ENCODE measurements around the gene KRT32. TPM values are rescaled to one million over a fixed set of nuclear protein-coding genes. Genes with fewer than 3 reads are reported as not detected.

KRT32 gene
- total RNA-seq, 2 experiments from 2014 or later, result not detected

DNA sequence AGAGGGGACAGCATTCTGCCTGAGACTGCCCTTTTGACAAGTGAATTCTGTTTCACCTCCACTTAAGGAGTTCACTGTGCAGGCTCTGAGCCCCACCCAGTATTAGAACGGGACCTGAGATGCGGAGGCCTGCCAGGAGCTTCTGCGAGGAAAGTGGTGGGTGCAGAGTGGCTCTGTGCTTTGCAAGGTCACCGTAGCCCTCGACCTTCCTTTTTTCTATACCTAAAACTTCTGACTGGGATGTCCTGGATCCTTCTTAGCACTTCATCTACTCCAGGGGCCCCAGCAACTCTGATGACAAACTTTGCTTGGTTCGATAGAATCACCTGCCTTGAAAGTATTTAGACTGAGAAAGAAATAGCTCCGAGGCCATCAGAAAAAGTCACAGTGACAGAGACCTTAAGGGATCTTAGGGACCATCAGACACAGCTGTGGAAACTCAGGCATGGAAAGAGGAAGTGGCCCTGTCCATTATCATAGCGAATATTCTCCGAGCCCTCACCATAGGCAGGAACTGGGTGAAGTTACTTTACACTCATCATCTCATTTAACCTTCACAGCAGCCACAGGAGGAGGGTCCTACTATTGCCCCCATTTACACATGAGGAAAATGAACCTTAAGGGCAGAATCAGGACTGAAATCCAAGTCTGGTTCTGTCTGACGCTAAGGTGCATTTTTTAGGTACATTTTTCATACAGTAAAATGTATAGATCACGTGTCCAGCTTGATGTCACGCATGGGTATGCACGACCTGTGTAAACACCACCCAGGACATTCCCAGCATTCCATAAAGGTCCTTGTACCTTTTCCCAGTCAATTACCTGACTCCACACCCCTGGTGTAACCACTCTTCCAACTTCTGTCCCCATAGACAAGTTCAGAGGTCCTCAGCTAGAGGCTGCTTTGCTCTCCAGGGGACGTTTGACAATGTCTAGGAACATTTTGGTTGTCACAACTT, 38.9 kb upstream of the KRT32 start:
- POLR2A ChIA-PET, result no interaction called here
- Mint-ChIP-seq H3K27ac (no peak overlapping the region), H3K27me3 (no peaks in the 10 kb centered on the region), H3K4me3 (no peak overlapping the region), H3K4me1 (ENCODE audit: low read depth) (no peaks in the 10 kb centered on the region), H3K9me3 (no peaks in the 10 kb centered on the region), H3K36me3 (ENCODE audit: low read depth) (no peaks in the 10 kb centered on the region)
- Histone ChIP-seq H3K27me3 (ENCODE audit: control insufficient read depth in 1 of 2, insufficient read depth in 2 of 2, low read length in 2 of 2) (no peaks in the 10 kb centered on the region), H3K9me3 (ENCODE audit: control insufficient read depth in 1 of 2, insufficient read depth in 1 of 2, low read length in 2 of 2) (no peaks in the 10 kb centered on the region), H3K27ac (ENCODE audit: low read depth in 1 of 2, low read length in 2 of 2) (no peak overlapping the region), H3K36me3 (ENCODE audit: insufficient read depth, low read length) (no peaks in the 10 kb centered on the region), H3K4me3 (ENCODE audit: low read length) (no peak overlapping the region), H3K4me1 (ENCODE audit: insufficient read depth, low read length) (no peaks in the 10 kb centered on the region)
- intact Hi-C loops (cut with DNase I, micrococcal nuclease), result no loop called here
- CTCF ChIA-PET, result no interaction called here
- ATAC-seq (ENCODE audit: poor library complexity) (no peak), DNase-seq (no peak)
- TF ChIP-seq, protein P1, sequence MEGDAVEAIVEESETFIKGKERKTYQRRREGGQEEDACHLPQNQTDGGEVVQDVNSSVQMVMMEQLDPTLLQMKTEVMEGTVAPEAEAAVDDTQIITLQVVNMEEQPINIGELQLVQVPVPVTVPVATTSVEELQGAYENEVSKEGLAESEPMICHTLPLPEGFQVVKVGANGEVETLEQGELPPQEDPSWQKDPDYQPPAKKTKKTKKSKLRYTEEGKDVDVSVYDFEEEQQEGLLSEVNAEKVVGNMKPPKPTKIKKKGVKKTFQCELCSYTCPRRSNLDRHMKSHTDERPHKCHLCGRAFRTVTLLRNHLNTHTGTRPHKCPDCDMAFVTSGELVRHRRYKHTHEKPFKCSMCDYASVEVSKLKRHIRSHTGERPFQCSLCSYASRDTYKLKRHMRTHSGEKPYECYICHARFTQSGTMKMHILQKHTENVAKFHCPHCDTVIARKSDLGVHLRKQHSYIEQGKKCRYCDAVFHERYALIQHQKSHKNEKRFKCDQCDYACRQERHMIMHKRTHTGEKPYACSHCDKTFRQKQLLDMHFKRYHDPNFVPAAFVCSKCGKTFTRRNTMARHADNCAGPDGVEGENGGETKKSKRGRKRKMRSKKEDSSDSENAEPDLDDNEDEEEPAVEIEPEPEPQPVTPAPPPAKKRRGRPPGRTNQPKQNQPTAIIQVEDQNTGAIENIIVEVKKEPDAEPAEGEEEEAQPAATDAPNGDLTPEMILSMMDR (IDR thresholded peaks at IDR 0.05), result no peak

DNA sequence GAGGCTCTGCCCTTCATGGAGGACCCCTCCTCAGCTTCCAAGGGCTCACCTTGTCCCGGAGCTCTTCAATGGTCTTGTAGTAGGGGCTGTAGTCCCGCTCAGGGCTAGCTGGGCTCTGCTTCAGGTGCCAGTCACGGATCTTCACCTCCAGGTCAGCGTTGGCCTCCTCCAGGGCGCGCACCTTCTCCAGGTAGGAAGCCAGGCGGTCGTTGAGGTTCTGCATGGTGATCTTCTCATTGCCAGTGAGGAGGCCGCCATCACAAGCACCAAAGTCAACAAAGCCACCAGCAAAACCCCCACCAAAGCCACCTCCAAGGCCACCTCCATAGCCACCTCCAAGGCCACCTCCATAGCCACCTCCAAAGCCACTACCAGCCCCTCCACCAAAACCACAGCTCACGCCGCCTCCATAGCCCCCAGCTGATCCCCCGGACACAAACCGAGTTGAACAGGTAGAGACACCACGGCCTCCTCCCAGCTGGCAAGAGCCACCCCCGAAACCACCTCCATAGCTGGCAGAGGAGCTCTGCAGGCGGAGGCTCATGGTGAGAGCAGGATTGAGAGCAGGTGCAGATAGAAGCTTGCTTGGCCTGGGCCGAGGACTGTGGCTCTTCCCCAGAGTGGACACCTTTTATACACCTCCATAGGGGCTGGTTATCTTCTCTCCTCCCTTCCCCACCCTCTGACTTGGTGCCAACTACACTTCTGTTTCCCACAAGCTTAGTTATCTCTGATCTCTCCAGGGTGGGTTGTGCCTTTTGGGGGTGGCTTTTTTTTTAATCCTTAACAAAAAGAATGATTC, 38.0 kb upstream of the KRT32 start, which contains the start of gene KRT13:
Gene KRT13 (minus strand): TSS at position 606 of the 802 bp plus-strand sequence. CDS start 62 bp downstream, at position 544.
- intact Hi-C loops (cut with DNase I, micrococcal nuclease), result no loop called here
- no peaks in the 10 kb centered on the region for H3K36me3 Mint-ChIP-seq (ENCODE audit: low read depth)
- H3K9me3 ChIP-seq (ENCODE audit: control insufficient read depth in 1 of 2, insufficient read depth in 1 of 2, low read length in 2 of 2), result no peaks in the 10 kb centered on the region
- no peaks in the 10 kb centered on the region for H3K27me3 ChIP-seq (ENCODE audit: control insufficient read depth in 1 of 2, insufficient read depth in 2 of 2, low read length in 2 of 2)
- H3K36me3 ChIP-seq (ENCODE audit: insufficient read depth, low read length), result no peaks in the 10 kb centered on the region
- H3K27ac Mint-ChIP-seq, result no peak within 1 kb of the TSS
- POLR2A ChIA-PET, result no interaction called here
- no peaks in the 10 kb centered on the region for H3K4me1 Mint-ChIP-seq (ENCODE audit: low read depth)
- H3K9me3 Mint-ChIP-seq, result no peaks in the 10 kb centered on the region
- ATAC-seq (ENCODE audit: poor library complexity) (no peak), DNase-seq (no peak)
- no peak within 1 kb of the TSS for H3K4me3 ChIP-seq (ENCODE audit: low read length)
- TF ChIP-seq, protein P1 (IDR thresholded peaks at IDR 0.05), result no peak
- no peak within 1 kb of the TSS for H3K4me3 Mint-ChIP-seq
- H3K27me3 Mint-ChIP-seq, result no peaks in the 10 kb centered on the region
- CTCF ChIA-PET, result no interaction called here
- H3K27ac ChIP-seq (ENCODE audit: low read depth in 1 of 2, low read length in 2 of 2), result no peak within 1 kb of the TSS
- H3K4me1 ChIP-seq (ENCODE audit: insufficient read depth, low read length), result no peaks in the 10 kb centered on the region

DNA sequence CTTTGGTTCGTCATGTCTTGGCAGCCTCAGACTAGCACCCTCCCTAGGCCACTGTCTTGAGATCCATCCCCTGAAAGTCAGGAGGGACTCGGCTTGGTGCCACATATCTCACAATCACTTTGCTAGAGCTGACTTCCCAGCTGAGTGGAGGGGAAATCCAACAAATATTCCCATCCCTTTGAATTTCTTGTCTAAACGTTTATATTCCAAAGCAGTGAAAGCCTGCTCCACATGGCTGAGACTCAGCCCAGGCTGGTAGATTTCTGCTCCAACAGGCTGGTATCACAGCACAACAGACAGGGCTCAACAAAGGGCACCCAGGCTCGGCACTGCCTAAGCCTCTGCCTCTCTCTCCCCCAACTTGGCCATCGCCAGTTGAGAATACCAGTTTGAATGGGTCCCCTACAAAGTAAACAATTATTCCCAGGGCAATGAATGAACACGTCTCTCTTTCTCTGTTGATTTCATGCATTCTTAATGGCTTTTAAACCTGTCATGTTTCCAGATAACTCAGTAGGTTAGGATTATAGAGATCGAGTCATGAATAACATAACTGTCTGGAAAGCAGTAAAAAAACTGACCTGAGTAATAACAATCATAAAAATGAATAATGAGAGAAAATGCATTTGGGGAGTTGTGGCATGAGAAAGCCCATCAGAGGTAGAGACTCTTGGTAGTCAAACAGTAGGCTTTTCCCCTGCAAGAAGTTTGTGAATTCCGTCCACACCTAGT, 37.2 kb upstream of the KRT32 start:
- TF ChIP-seq, protein P1 (IDR thresholded peaks at IDR 0.05), result no peak
- CTCF ChIA-PET, result no interaction called here
- Histone ChIP-seq H3K4me3 (ENCODE audit: low read length) (no peak overlapping the region), H3K27ac (ENCODE audit: low read depth in 1 of 2, low read length in 2 of 2) (no peak overlapping the region), H3K4me1 (ENCODE audit: insufficient read depth, low read length) (no peaks in the 10 kb centered on the region), H3K36me3 (ENCODE audit: insufficient read depth, low read length) (no peaks in the 10 kb centered on the region), H3K9me3 (ENCODE audit: control insufficient read depth in 1 of 2, insufficient read depth in 1 of 2, low read length in 2 of 2) (no peaks in the 10 kb centered on the region), H3K27me3 (ENCODE audit: control insufficient read depth in 1 of 2, insufficient read depth in 2 of 2, low read length in 2 of 2) (no peaks in the 10 kb centered on the region)
- Mint-ChIP-seq H3K9me3 (no peaks in the 10 kb centered on the region), H3K27ac (no peak overlapping the region), H3K27me3 (no peaks in the 10 kb centered on the region), H3K4me1 (ENCODE audit: low read depth) (no peaks in the 10 kb centered on the region), H3K36me3 (ENCODE audit: low read depth) (no peaks in the 10 kb centered on the region), H3K4me3 (no peak overlapping the region)
- intact Hi-C loops (cut with DNase I, micrococcal nuclease), result no loop called here
- POLR2A ChIA-PET, result no interaction called here
- ATAC-seq (ENCODE audit: poor library complexity) (no peak), DNase-seq (no peak)
